ENCODE results near the gene MSH2.

MSH2 gene

GRCh38 chr2:47509821-47510385, 106.9 kb downstream of the MSH2 start:
- FAIRE-seq = no peak

GRCh38 chr2:47510745-47511144, 107.8 kb downstream of the MSH2 start:
- FAIRE-seq = no peak

GRCh38 chr2:47512581-47513083, 109.7 kb downstream of the MSH2 start:
- FAIRE-seq = no peak

- no peak for FAIRE-seq
Measured at GRCh38 chr2:47513981-47514520, 111.1 kb downstream of the MSH2 start.

GRCh38 chr2:47516360-47517104, 113.6 kb downstream of the MSH2 start:
- FAIRE-seq = no peak

- FAIRE-seq = no peak
Measured at GRCh38 chr2:47518497-47519146, 115.7 kb downstream of the MSH2 start.

GRCh38 chr2:47519147-47519537, 116.2 kb downstream of the MSH2 start:
- FAIRE-seq = no peak

- no peak for FAIRE-seq
Measured at GRCh38 chr2:47519604-47520301, 116.8 kb downstream of the MSH2 start.

GRCh38 chr2:47520302-47520630, 117.3 kb downstream of the MSH2 start:
- FAIRE-seq = no peak

- FAIRE-seq = no peak
Measured at GRCh38 chr2:47520825-47521665, 118.1 kb downstream of the MSH2 start.

GRCh38 chr2:47521666-47522285, 118.8 kb downstream of the MSH2 start:
- FAIRE-seq = no peak

GRCh38 chr2:47525167-47525566, 122.2 kb downstream of the MSH2 start:
- no peak for FAIRE-seq

- FAIRE-seq = no peak
Measured at GRCh38 chr2:47528455-47528854, 125.5 kb downstream of the MSH2 start.

GRCh38 chr2:47528874-47529273, 125.9 kb downstream of the MSH2 start:
- no peak for FAIRE-seq

- no peak for FAIRE-seq
Measured at GRCh38 chr2:47530105-47530760, 127.3 kb downstream of the MSH2 start.

- no peak for FAIRE-seq
Measured at GRCh38 chr2:47531378-47532042, 128.6 kb downstream of the MSH2 start.

Measured in colon (tissue), 2 donors.